Hematopoietic multipotent progenitor cell treated with erythropoietin and hydrocortisone succinate and interleukin-3 and kit ligand, for 15 days (in vitro differentiated cells): ENCODE results near the gene WRAP53.

ENCODE experiments used
- DNase-seq: peaks from one replicate; pipeline ENCODE4 v3.0.0-alpha.2; 2015; ENCODE audit warnings: low spot score

The WRAP53 gene

DNA sequence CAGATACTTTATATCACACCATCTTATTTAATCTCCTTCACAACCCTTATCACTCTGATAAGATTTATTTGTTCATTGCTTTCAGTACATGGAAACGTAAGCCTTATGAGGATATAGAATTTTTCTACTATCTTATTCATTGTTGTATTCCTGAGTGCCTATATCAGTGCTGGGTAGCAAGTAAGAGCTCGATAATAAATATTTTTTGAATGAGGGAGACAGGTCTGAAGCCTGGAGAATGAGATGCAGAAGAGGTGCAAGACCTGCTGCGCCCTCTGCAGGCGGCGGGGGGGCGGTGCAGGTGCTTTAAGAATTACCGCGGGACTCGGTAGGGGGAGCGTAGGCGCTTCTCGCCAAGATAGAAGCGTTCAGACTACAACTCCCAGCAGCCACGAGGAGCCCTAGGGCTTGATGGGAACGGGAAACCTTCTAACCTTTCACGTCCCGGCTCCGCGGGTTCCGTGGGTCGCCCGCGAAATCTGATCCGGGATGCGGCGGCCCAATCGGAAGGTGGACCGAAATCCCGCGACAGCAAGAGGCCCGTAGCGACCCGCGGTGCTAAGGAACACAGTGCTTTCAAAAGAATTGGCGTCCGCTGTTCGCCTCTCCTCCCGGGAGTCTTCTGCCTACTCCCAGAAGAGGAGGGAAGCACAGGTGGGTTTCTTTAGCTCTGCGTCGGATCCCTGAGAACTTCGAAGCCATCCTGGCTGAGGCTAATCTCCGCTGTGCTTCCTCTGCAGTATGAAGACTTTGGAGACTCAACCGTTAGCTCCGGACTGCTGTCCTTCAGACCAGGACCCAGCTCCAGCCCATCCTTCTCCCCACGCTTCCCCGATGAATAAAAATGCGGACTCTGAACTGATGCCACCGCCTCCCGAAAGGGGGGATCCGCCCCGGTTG is at the start of gene WRAP53:
TSS of gene WRAP53 (plus strand) at position 570 of the 900 bp plus-strand sequence. CDS start at position 742, 172 bp downstream.
- DNase-seq = peak; percentile 96

DNA sequence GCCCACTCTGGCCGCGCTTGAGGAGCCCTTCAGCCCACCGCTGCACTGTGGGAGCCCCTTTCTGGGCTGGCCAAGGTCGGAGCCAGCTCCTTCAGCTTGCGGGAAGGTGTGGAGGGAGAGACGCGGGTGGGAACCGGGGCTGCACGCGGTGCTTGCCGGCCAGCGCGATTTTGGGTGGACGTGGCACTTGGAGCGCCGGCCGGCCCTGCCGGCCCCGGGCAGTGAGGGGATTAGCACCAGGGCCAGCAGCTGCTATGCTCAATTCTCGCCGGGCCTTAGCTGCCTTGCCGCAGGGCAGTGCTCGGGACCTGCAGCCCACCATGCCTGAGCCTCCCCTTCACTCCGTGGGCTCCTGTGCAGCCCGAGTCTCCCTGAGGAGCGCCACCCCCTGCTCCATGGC is 47.5 kb upstream of the WRAP53 start:
- no peak for DNase-seq

DNA sequence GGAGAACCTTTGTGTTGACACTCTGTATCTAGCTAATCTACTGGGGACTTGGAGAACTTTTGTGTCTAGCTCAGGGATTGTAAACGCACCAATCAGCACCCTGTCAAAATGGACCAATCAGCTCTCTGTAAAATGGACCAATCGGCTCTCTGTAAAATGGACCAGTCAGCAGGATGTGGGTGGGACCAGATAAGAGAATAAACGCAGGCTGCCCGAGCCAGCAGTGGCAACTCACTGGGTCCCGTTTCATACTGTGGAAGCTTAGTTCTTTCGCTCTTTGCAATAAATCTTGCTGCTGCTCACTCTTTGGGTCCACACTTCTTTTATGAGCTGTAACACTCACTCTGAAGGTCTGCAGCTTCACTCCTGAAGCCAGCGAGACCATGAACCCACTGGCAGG is 46.6 kb upstream of the WRAP53 start:
- DNase-seq = peak; percentile 28

DNA sequence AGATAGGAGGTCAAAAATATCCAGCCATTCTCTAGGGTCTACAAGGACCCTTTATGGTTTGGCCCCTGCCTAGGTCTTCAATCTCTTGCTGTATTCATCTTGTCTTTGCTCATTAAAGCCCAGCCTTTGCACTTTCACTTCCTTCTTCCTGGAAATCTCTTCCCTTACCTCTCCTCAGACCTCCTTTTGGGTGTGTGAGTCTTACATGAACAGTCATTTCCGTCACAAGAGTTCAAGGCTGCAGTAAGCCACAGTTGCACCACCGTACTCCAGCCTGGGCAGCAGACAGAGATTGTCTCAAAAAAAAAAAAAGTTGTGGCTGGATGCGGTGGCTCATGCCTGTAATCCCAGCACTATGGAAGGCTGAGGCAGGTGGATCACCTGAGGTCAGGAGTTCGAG is 43.5 kb upstream of the WRAP53 start:
- DNase-seq = no peak

DNA sequence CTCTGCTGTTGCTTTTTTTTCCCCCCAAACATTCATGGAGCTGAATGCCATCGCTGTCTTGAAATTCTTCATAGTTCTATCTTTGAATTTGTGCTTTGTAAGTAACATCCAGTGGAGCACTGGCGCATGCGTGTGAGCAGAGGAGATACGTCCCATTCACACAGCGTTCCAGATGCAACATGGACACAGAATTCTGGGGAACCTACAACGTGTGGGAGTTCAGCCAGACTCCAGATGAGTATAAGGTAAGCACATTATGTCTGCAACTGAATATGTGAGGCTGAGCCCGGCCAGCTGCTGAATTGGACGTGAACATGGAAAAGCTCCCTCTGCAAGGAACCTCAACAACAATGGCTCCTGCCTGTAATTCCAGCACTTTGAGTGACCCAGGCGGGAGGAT is 41.8 kb upstream of the WRAP53 start:
- no peak for DNase-seq

DNA sequence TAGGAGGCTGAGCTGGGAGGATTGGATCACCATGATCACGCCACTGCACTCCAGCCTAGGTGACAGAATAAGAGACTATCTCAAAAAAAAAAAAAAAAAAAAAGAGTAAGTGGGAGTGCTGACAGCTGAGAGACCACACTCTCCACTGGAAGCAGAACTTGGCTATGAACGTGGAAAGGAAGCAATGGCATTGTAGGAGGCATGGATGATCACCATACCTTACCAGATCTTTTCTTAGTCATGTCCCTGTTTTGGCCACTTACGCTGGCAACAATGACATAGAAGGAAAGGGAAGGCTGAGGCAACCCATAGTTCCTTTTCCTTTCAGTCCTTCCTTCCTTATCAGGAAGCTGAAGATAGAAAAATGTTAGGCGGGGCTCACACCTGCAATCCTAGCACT is 41.3 kb upstream of the WRAP53 start:
- DNase-seq = peak; percentile 36

DNA sequence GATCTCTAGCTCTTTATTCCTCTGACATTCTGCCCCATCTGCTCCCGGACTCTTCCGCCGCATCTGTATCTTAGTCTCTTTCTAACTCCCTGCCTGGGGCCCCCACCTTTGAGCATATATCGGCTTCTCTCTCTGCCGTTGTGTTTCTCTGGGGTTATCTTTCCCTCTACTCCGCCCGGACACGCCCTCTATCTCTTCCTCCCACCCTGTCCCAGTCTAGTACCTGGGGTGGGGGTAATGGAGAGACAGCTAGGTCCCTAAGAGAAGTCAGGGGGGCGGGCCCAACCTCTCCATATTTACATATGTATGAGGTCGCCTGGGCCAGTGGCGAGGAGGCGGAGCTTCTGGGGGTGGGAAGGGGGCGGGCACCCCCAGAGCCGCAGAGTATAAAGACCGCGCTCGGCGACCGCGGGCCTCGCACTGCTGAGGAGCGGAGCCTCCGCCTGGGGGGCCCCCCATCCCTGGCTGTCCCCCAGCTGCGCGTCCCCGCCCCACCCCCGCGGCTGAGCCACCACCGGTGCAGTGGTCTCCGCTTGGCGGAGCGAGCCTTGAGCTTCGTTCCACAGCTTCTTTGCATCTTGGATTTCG is 37.7 kb upstream of the WRAP53 start, which contains the start of gene ATP1B2:
TSS of gene ATP1B2 (plus strand) at position 418 of the 588 bp plus-strand sequence. CDS start 593 bp downstream, outside the sequence.
- DNase-seq = peak; percentile 97

DNA sequence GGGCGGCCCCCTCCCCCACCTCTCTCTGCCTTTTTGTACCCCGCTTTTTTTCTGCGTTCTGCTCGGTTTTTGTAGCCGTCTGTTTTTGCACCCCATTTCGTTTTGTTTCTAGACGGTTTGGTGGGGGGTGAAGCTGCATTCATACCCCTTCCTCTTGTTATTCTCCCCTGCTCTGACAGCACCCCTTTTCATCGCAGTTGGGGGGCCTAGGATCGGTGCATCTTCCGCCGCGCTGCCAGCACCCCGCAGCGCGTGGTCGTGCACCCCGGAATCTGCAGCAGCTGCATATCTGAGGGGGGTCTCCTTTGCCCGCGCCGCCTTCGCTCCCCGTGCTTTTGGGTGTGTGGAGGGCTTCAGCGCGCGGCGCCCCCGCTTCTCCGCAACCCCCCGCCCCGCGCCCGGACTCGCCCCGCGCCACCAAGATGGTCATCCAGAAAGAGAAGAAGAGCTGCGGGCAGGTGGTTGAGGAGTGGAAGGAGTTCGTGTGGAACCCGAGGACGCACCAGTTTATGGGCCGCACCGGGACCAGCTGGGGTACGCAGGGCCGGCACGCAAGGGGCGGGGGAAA is 37.1 kb upstream of the WRAP53 start:
- peak; percentile 20 for DNase-seq

DNA sequence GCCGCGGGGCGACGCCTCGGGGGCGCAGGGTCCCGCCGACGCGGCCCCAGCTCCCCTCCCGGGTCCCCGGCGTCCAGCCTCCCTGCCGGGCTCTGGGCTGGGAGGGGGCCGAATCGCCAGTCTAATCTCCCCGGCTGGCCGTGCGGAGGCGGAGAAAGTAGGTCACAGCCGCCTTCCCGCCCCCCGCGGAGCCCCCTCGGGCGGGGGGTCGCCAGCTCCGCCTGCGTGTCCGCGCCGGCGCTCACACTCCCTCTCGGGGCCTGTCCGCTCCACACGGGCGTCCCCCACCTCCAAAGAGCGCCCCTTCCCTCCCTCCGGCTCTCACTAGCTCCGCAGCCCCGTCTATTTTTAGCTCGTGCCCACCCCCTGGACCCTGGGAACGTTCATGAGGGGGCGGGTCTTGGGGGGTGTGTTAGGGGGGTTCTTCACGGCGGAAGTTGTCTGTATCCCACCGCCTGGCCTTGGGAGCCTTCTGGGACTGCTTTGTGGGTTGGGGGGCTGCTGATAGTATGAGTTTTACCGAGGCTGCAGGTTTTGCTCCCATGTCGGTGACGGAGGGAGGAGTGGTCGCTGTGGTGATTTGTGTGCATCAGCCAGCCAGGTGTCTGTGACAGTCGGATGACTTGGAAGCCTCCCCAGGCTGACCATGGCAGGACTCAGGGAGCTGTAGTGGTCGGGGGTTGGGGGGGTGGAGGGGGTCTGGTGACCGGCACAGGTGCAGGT is 36.5 kb upstream of the WRAP53 start:
- DNase-seq = no peak

DNA sequence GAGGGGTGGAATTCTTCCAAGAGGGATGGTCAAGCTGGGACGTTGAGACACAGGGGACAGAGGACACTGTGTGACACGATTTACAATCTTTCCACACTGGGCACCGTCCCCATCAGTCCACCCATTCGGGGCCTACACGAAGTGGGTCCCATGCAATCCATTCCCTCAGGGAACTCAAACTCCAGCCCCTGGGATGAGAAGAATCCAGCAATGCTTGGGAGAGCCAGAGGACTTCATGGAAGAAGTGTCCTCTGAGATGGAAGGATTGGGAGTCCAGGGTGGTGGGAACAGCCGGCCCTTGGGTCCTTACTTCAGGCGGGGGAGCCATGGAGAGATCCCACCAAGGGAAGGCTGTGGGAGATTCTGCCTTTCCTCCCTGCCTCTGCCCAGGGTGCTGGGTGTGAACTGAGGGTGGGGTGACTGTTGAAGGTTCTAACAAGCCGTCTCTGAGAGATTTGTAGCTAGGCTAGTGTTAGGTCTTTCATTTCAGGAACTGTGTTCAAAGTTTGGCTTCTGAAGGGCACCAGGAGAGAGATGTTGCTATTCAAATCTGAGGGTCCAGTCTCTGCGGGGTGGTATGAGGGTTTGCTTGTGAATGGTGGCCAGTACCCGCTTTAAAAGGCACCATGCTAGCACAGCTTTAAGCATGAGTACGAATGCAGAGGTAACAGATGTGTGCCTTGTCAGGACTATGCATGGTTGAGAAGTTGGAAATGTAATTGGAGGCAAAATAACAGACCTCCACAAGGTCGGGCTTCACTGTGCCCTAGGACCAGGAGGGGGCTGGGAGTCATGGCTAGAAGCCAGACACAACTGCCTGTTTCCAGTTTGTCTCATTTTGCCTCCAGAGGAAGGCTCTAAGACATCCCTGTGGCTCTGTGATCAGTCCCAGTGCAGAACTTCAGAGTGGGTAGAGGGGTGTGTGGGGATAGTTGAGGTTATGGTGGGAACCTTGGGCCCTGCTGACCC is 35.6 kb upstream of the WRAP53 start:
- peak; percentile 45 for DNase-seq

DNA sequence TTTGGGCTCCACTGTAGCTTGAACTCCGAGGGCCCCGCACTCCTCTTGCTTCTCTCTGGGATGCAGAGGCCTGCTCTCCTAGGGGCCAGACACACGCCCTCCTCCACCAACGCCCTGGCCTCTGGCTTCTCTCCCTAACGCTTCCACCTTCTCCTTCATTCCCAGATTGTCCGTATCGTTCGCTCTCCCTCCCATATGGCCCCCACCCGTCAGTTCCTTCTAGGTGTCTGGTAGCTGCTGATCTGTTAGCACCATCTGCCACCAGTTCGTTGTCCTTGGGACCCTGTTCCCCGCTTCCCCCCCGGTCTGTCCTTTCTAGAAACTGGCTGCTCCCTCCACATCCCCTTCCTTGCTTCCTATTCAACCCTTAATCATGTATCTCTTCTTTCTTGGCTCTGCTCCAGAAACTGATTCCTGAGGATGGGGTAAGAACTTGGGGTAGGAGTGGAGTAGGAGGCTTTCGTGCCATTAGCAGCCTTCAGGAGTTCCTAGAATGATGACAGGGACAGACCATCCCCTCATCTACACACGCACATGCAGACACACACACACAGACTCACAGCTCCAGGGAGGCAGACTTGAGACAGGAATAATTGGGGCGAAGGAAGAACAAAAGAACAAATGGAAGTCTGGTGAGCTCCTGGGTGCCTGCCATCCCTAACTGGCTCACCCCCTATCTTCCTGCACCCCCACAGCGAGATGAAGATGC is 33.3 kb upstream of the WRAP53 start:
- no peak for DNase-seq

DNA sequence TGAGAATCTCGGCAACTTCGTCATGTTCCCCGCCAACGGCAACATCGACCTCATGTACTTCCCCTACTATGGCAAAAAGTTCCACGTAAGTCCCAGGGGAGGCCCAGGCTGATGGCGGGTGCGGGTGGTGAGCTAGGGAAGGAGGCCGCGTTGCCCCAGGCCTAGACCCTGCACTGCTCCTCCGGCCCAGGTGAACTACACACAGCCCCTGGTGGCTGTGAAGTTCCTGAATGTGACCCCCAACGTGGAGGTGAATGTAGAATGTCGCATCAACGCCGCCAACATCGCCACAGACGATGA is 32.8 kb upstream of the WRAP53 start:
- no peak for DNase-seq

DNA sequence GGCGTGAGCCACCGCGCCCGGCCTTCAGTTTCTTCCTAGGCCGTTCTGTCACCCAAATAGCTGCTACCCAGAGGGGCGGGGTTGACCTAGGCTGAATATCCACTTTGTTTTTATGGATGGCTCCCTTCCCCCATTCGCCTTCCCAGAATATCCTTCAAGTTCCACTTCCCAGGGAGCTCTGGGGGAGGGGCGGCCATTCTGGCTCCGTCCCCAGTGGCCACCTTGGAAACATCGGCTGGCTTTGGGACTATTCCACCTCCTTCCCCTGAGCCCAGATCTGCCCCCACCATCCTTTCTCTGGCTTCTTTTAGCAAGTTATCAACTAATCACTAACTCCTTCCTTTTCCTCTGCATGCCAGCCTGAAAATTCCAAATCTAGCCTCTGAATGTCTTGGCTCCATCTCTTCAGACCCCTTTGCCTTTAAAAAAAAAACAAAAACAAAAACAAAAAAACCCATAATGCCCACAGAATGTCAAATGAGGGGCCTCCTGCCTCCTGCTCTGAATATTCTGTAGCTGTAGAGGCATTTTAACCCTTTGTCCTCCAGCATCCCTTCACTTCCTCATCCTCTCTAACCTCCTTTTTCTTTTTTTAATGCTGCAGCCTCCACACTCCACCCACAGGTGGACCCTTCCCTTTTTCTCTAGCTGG is 31.2 kb upstream of the WRAP53 start:
- DNase-seq = no peak

DNA sequence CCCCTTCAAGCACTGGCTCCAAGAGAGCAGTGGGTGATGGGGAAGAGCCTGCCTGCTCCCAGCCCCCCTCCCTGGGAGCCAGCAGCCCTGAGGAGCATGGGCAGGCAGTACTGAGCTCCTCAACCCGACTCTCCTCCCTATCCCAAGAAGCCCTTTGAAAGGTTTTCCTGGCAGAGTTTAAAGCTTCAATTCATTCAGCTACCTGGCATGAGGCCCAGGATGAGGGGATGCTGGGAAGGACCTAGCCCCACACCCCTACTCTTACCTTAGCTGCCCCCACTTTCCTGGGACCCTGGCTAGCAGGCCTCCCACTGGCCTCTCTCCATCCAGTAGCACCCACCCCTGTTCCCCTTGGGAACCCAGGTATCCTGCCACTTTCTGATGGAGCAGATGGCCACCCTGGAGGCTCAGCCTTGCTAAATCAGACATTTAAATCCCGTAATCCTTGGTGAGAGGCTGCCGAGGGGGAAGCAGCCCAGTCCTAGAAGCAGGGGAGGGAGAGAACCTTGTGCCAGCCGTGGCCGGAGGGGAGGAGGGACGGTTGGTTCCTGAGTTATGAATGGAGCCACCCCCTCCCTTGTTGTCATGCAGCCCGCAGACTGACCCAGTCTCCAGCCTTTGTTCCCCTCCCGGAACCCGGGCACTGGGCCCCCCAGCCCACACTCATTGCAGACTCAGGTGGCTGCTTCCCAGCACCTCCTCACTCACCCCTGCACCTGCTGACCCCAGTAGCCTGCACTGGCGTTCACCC is 20.4 kb upstream of the WRAP53 start:
- DNase-seq = no peak

DNA sequence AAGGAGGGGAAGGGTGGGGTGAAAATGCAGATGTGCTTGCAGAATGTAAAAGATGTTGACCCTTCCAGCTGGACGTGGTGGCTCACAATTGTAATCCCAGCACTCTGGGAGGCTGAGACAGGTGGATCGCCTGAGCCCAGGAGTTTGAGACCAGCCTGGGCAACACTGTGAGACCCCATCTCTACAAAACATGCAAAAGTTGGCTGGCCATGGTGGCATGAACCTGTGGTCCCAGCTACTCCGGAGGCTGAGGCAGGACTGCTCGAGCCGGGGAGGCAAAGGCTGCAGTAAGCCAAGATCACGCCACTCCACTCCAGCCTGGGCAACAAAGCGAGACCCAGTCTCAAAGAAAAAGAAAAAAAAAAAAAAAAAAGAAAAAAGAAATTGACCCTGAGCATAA is 19.8 kb upstream of the WRAP53 start:
- DNase-seq = no peak

DNA sequence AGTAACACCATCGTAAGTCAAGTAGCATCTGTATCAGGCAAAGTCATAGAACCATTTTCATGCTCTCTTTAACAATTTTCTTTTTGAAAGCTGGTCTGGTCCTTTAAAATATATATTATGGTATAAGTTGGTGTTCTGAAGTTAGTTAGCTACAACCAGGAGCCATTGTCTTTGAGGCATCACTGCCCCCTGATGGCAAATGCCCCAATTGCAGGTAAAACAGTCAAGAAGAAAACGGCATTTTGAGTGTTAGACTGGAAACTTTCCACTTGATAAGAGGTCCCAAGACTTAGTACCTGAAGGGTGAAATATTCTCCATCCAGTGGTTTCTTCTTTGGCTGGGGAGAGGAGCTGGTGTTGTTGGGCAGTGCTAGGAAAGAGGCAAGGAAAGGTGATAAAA is 15.0 kb upstream of the WRAP53 start:
- DNase-seq = peak; percentile 74

DNA sequence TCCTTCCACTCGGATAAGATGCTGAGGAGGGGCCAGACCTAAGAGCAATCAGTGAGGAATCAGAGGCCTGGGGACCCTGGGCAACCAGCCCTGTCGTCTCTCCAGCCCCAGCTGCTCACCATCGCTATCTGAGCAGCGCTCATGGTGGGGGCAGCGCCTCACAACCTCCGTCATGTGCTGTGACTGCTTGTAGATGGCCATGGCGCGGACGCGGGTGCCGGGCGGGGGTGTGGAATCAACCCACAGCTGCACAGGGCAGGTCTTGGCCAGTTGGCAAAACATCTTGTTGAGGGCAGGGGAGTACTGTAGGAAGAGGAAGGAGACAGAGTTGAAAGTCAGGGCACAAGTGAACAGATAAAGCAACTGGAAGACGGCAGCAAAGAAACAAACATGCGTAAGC is 13.3 kb upstream of the WRAP53 start:
- no peak for DNase-seq

DNA sequence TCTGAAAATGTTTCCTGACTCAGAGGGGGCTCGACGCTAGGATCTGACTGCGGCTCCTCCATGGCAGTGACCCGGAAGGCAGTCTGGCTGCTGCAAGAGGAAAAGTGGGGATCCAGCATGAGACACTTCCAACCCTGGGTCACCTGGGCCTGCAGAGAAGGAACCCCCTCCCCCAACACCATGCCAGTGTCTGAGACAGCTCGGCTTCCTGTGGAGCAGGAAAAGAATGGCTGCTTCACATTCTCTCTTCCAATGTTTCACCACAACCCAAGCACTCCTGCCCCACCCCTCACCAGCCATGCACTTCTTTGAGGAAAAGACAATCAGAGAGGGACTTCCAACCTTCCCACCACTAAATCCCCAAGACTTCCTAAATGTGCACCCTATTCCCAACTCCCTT is 11.7 kb upstream of the WRAP53 start:
- no peak for DNase-seq

DNA sequence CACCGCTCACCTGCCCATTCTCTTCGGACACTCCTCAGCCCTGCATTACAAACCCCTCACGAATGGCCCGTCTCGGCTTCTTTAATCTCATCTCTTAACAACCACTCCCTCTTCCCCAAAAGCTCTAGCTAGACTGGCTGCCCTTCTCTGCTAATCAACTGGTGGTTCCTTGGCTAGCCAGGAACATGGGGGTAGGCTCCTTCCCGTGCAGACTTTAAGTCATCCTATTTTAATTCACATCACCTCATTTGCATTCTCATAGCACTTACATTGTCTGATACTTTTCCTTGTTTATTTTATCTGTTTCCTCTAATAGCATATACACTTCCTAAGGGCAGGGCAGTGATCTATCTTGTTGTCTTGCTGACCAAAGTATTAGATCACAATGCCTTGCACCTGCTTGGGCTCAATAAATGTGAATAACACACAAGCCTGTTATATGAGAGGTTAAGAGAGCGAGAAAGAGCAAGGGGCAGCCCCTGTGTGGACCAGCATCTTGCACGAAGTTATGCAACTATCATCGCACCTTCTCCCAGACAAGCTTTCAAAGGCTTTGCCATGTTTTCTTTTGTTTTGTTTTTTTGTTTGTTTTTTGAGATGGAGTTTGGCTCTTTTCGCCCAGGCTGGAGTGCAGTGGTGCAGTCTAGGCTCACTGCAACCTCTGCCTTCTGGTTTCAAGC is 10.7 kb upstream of the WRAP53 start:
- DNase-seq = no peak
